Measurements from ENCODE around the gene SAMD10. TPM values are rescaled to one million over a fixed set of nuclear protein-coding genes. Genes with fewer than 3 reads are reported as not detected.

The SAMD10 gene
- total and polyA plus RNA-seq, 2 donors, result 1.8 to 3.8 TPM

DNA sequence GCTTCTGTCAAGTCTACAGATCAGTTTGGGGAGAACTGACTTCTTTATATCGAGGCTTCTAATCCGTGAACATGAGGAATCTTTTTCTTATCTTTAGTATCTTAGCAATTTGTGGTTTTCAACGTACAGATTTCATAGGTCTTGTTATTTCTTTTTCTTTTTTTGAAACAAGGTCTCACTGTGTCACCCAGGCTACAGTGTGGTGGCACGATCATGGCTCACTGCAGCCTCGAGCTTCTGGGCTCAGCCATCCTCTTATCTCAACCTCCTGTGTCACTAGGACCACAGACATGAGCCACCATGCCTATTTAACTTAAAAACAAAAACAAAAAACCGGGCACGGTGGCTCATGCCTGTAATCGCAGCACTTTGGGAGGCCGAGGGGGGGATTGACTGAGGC is 55.2 kb downstream of the SAMD10 start:
- WGBS, result 79% methylated on average over 9 of the region's 9 CpGs
- Histone ChIP-seq H3K4me1 (ENCODE audit: insufficient read depth) (no peaks in the 10 kb centered on the region), H3K4me3 (ENCODE audit: low read depth, low read length) (no peak overlapping the region), H3K36me3 (ENCODE audit: insufficient read depth) (peaks cover 3% of the 10 kb centered on the region), H3K27ac (ENCODE audit: low read depth) (no peak overlapping the region)
- no peak for DNase-seq (ENCODE audit: extremely low spot score)

Small RNAs within 50 kb of the gene (small RNA-seq; reads per million reads assigned to genes)
- not detected for gene MIR647

Other genes starting within 250 kb of the SAMD10 start
- gene LIME1, start 243.0 kb downstream of the SAMD10 start, total RNA-seq, result 1.1 TPM
- gene LIME1, start 243.0 kb downstream of the SAMD10 start, polyA plus RNA-seq, result 7.9 TPM
- gene SLC2A4RG, start 239.9 kb downstream of the SAMD10 start, total RNA-seq, result 8.6 TPM
- 106 TPM for gene SLC2A4RG, start 239.9 kb downstream of the SAMD10 start, polyA plus RNA-seq
- 10.6 TPM for gene ZBTB46, start 148.4 kb downstream of the SAMD10 start, total RNA-seq
- 6.7 TPM for gene ZBTB46, start 148.4 kb downstream of the SAMD10 start, polyA plus RNA-seq
- gene ABHD16B, start 118.1 kb downstream of the SAMD10 start, total RNA-seq, result not detected
- 0.68 TPM for gene ABHD16B, start 118.1 kb downstream of the SAMD10 start, polyA plus RNA-seq
- gene TPD52L2, start 114.4 kb downstream of the SAMD10 start, total RNA-seq, result 53.7 TPM
- gene TPD52L2, start 114.4 kb downstream of the SAMD10 start, polyA plus RNA-seq, result 132 TPM
- gene DNAJC5, start 84.5 kb downstream of the SAMD10 start, total RNA-seq, result 18.7 TPM
- 31.8 TPM for gene DNAJC5, start 84.5 kb downstream of the SAMD10 start, polyA plus RNA-seq
- 20.1 TPM for gene UCKL1, start 23.2 kb downstream of the SAMD10 start, total RNA-seq
- gene UCKL1, start 23.2 kb downstream of the SAMD10 start, polyA plus RNA-seq, result 41.2 TPM
- 8.7 TPM for gene ZNF512B, start 9.7 kb downstream of the SAMD10 start, total RNA-seq
- 13.8 TPM for gene ZNF512B, start 9.7 kb downstream of the SAMD10 start, polyA plus RNA-seq
- gene PRPF6, start 1.5 kb upstream of the SAMD10 start, total RNA-seq, result 44.1 TPM
- gene PRPF6, start 1.5 kb upstream of the SAMD10 start, polyA plus RNA-seq, result 71.8 TPM
- 0.95 TPM for gene C20orf204, start 56.5 kb upstream of the SAMD10 start, total RNA-seq
- gene C20orf204, start 56.5 kb upstream of the SAMD10 start, polyA plus RNA-seq, result 0.71 TPM
- 4.5 TPM for gene SOX18, start 70.0 kb upstream of the SAMD10 start, total RNA-seq
- 66.0 TPM for gene SOX18, start 70.0 kb upstream of the SAMD10 start, polyA plus RNA-seq
- 18.2 TPM for gene TCEA2, start 83.6 kb upstream of the SAMD10 start, total RNA-seq
- 69.0 TPM for gene TCEA2, start 83.6 kb upstream of the SAMD10 start, polyA plus RNA-seq
- 7.8 TPM for gene RGS19, start 99.9 kb upstream of the SAMD10 start, total RNA-seq
- gene RGS19, start 99.9 kb upstream of the SAMD10 start, polyA plus RNA-seq, result 11.6 TPM
- gene OPRL1, start 100.4 kb upstream of the SAMD10 start, total RNA-seq, result 1.1 TPM
- gene OPRL1, start 100.4 kb upstream of the SAMD10 start, polyA plus RNA-seq, result 0.67 TPM
- gene LKAAEAR1, start 104.8 kb upstream of the SAMD10 start, total RNA-seq, result not detected
- gene LKAAEAR1, start 104.8 kb upstream of the SAMD10 start, polyA plus RNA-seq, result 0.48 TPM
- not detected for gene NPBWR2, start 127.9 kb upstream of the SAMD10 start, total RNA-seq
- gene NPBWR2, start 127.9 kb upstream of the SAMD10 start, polyA plus RNA-seq, result not detected
- 0.48 TPM for gene MYT1, start 184.8 kb upstream of the SAMD10 start, total RNA-seq
- gene MYT1, start 184.8 kb upstream of the SAMD10 start, polyA plus RNA-seq, result 0.13 TPM

All from urinary bladder (tissue), 4 donors.